ENCODE measurements around the gene TBATA.

- TF ChIP-seq POLR2A (IDR thresholded peaks at IDR 0.05), result no peak
- TF ChIP-seq POLR2AphosphoS5 (IDR thresholded peaks at IDR 0.05), result no peak
- TF ChIP-seq CTCF (IDR thresholded peaks at IDR 0.05), result no peak
- TF ChIP-seq EP300 (IDR thresholded peaks at IDR 0.05), result no peak
Observed at GRCh38 chr10:70795613-70796012, 10.4 kb upstream of the TBATA start.
